GM19397 (cell line): Measurements from ENCODE around the gene RAB21.
A peak's percentile ranks its signal among the peaks of the same experiment; 100 is the strongest.
"Not testable (repeated sequence)": the region's sequence is repeated elsewhere in the genome, so short reads cannot be mapped to it uniquely, and the experiment has no call there.

Source experiments
- ATAC-seq: cut with Tn5 transposase; IDR thresholded peaks from one replicate; pipeline ENCODE4 v1.9.1; 2021; ENCODE audit warnings: mild to moderate bottlenecking, moderate library complexity; ENCODE audit not compliant: unreplicated experiment

Gene RAB21

DNA sequence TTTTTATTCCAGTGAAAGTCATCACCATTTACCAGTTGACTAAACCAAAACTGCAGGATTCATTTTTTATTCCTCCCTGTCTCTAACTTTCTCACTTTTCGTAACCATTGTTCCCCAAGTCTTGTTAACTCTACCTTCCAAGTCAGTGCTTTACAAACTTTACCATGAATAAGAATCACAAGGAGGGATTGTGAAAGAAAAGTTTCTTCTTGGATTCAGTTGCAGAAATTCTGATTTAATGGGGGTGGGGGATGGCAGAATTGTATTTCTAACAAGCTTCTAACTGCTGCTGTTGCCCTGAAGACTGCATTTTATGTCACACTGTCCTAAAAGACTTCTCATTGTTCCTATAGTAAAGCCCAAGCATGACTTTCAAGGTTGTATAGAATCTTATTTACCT is 5.0 kb upstream of the RAB21 start:
- no peak for ATAC-seq

DNA sequence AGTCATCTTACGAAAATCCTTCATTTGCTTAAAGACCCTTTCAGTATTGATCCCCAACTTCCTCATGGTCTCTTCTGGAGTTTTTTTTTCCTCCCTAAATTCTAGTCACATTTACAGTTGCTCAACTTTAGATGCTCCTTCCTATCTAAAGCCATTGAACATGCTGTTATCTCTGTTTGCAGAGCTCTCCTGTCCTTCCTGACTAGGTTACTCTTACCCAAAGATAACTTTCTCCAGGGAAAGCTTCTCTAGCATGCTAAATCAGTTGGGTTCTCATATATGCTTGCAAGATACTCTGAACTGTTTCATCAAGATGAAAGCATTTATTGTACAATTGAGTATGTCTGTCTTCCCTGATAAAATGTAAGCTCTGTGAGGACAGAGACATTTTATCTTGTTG is 1.8 kb upstream of the RAB21 start:
- no peak for ATAC-seq

GRCh38 chr12:71755146-71755892 is 656 bp downstream of the RAB21 start:
- ATAC-seq: peak; percentile 44

DNA sequence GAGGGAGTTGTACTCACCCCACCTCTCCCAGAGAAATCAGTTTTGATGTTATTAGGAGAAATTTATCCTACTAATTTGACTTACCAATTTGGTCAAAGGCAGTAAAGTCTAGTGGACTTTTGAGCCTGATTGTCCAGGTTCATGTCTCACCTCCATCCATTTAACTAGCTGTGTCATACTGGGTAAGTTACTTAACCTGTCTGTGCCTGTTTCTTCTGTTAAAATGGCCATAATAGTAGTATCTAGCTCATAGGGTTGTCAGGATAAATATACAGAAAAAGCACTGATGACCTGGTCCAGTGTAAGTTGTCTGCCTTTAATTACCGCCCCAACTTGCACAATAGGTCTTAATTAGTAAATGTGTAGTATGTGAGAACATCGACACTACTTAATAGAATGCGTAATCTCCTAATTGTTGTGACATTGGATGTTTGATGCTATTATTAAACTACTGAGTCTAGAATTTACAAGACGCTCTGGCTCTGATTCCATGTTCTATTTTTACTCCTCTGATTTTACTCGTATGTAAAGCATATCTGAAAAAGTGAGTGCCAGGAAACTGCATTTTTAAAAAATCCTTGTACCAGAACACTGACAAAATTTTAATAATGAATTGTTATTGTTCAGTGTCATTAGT is 1.5 kb downstream of the RAB21 start:
- no peak for ATAC-seq

DNA sequence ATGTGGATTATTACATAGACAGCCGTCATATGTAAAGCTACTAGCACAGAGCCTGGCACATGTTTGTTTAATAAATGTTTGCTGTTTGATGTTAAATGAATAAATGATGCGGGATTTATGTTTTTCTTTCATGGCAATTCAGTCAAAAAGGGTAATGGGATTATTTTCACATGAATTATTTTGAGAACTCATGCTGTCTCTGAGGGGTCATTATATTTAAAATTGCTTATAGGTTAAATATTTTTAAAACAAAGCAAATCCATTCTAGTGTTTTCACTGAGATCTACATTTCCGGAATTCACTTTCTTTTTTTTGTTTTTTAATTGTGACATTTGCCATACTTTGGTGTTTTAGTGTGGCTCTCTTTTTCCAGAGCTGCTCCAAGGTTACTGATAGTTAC is 5.3 kb downstream of the RAB21 start:
- no peak for ATAC-seq

DNA sequence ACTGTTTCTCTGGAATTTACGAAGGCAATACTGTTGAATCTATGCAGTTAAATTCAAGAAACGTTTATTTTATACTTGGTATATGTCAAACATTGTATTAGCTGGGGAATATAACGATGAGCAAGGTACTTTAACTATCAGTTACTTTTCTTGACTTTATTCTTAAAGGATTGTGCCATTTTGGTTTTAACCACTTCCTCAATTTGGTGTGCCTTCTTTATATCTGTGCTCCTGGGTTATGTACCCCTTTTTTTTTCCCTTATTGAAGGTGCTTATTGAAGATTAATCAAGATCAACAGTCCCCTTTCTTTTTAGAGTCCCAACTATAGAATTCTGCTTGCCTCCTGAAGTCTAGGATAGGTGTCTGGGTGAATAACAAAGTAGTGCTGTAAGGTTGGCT is 5.8 kb downstream of the RAB21 start:
- no peak for ATAC-seq

DNA sequence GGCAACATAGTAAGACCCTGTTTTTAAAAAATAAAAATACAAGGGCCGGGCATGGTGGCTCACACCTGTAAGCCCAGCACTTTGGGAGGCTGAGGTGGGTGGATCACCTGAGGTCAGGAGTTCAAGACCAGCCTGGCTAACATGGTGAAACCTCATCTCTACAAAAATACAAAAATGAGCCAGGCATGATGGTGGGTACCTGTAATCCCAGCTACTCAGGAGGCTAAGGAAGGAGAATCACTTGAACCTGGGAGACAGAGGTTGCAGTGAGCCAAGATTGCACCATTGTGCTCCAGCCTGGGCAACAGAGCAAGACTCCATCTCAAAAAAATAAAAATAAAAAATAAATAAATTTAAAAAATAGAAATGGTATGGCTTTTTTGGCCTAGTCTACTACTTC is 6.7 kb downstream of the RAB21 start:
- not testable (repeated sequence) for ATAC-seq

DNA sequence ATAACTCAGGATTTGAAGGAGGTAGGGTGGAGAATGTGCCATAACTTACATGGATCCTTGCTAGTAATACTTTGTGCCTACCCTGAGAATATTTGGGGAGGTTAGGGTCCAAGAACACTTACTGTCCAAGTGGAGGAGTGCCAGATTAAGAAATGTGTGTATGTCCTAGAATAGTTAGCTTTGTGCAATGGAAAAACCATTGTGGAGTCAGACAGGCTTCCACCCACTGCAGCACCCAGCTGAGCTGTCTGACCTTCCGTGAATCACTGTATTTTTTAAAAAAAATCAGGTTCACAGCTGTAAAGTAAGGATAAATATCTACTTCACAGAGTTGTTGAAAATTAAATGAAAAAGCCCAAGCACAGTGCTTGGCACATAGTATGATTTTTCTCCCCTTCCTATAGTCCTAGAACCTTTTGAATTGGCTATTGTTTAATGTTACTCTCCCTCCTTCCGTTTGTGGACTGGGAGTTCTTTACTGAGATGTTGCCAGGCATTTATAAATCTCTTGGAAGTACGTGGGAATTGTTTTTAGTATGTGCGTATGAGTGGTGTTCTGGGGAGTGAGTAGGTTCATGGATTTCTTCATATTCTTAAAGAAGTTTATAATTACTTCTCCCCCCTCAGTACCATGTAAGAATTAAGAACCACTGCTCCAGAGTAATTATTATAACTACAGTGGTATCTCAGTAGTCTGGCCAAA is 9.2 kb downstream of the RAB21 start:
- ATAC-seq: no peak

GRCh38 chr12:71764587-71765321 is 10.1 kb downstream of the RAB21 start:
- ATAC-seq: no peak

DNA sequence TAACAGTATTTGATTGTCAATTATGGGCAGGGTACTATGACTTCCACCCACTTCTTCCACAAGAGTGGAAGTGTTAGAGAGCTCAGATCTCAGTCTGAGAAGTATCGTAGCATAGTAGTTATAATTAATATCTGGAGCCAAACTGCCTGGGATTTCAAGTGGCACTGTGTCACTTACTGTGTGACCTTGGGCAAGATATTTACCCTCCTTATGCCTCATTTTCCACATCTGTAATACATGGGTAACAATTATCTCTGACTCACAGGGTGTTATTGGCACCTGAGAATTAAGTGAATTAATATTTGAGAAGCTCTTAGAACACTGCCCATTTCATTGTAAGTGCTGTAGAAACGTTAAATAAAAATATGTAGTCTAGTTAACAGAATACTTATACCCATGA is 11.5 kb downstream of the RAB21 start:
- ATAC-seq: no peak

DNA sequence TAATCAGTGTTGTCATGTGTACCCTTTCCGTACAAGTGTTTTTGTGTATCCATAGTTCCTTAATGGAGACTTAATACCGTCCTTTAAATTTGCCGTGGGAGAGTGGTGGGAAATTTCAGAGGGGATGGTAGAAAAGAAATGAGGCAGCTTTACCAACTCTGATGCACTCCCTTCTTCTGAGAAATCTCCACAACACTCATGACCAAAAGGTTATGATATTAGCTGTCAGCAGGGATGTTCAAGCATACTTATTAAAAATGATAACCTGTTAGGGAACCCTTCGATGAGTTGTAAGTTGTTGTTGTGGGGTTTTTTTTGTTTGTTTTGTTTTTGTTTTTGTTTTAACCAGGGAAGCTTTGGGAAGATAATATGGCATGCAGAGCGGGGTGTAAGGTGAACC is 12.5 kb downstream of the RAB21 start:
- no peak for ATAC-seq

- no peak for ATAC-seq
These were observed 14.2 kb downstream of the RAB21 start for GRCh38 chr12:71768900-71769299.

- ATAC-seq: no peak
These were observed 16.4 kb downstream of the RAB21 start for GRCh38 chr12:71771069-71771468.

- ATAC-seq: no peak
These were observed 18.1 kb downstream of the RAB21 start for GRCh38 chr12:71772735-71773134.

DNA sequence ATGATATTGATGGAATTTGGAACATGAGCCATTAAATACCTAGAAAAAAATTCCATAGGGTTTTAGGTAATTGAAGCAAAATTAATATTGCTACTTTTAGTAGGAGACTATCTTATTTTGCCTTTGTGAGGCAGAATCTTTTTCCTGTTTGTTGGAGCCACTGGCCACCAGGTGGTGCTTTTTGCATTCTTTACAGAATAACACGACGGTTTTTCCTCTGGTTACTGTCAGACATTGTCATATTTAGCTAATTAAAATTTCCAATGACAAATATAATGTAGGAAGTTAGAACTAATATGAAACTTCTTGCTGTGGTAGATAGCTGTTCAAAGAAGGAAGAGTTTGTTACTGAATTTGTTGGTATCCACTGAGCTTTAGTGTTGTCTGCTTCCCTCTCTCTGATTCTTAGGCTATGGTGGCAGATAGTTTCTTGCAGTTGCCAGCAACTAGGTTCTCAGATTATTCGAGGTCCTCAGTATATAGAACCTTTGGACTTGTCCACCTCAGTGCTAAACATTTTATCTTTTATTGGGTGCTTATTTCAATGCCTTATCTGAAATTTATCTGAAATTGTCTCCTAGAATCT is 25.7 kb downstream of the RAB21 start:
- ATAC-seq: peak; percentile 59

DNA sequence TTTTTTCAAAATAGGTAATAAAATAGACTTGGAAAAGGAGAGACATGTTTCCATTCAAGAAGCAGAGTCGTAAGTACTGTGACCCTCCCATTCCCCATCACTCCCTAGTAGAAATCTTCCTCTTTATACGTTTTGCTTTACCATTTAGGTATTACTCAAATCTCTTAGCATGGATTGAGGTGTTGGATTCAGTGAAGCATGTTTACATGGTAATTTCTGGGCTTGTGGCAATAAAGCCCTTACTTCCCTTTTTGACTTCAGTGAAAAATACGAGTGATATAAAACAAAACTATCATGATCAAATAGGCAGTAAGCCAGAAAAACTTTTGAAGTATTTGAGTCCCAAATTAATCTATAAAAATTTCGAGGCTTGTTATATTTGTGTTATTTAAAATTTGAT is 27.4 kb downstream of the RAB21 start:
- ATAC-seq: no peak

- ATAC-seq: no peak
These were observed 32.2 kb downstream of the RAB21 start for GRCh38 chr12:71786829-71787228.

DNA sequence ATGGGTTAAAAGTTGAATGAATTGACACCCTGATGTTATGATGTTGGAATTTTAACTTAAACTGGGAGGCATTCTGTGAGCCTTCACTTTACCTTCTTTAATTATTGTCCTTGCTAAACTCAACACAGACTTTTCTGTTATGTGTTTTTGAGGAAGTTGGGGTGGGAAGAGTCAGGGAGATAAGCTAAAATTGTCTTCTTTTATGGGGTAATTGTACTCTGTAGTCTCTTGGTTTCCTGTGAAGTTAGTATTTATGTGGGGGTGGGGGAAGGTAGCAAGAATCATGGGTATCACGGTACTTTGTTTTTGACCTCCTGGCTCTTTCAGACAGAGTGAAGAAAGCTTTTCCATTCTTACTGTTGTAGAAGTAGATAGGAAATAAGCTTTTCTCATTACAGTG is 32.9 kb downstream of the RAB21 start:
- no peak for ATAC-seq

- no peak for ATAC-seq
These were observed 35.7 kb downstream of the RAB21 start for GRCh38 chr12:71790331-71790730.

- ATAC-seq: no peak
These were observed 36.9 kb downstream of the RAB21 start for GRCh38 chr12:71791473-71792150.

DNA sequence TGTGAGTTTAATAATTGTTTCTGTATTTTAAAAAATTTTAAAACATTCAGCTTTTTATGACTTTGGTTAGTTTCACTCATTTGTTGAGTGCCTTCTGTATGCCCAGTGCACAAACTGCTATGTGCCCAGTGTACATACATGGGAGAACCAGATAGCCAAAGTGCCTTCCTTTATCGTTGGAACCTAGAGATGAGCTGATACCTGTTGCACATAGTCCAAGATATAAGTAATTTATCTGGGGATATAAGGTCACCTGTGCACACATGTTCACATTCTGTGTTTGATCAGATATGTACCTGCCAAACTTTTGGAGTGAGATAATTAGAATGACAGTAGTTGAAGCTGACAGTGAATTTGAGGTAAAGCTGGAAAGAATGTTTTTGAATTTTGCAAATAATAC is 37.9 kb downstream of the RAB21 start:
- ATAC-seq: no peak
